Stomach (tissue), 9 donors: ENCODE data around the gene FAXC. TPM values are rescaled to one million over a fixed set of nuclear protein-coding genes. Genes with fewer than 3 reads are reported as not detected.
"Not testable (repeated sequence)": the region's sequence is repeated elsewhere in the genome, so short reads cannot be mapped to it uniquely, and the experiment has no call there.

Experiments used
- DNase-seq, 2 donors: peaks; one replicate each; pipeline versions ENCODE4 v3.0.0 to v3.0.0-alpha.2; 2013 to 2019
- H3K27ac ChIP-seq, 5 donors: fragments of 200-600 bp in 4 of 5; sonication (generic) in 4 of 5; one replicate each; pipeline ENCODE4 v1.5.1; 2013 to 2019; ENCODE audit warnings: mild to moderate bottlenecking in 1 of 5, moderate library complexity in 1 of 5
- H3K27me3 ChIP-seq, 3 donors: fragments of 200-600 bp; sonication (generic); one replicate each; pipeline ENCODE4 v1.5.1; 2017 to 2019; ENCODE audit warnings: mixed run types in 1 of 3
- H3K36me3 ChIP-seq, 4 donors: fragments of 200-600 bp; sonication (generic); 1 replicate in 3 of 4; 2 replicates in 1 of 4; pipeline ENCODE4 v1.5.1; 2016 to 2019
- H3K4me1 ChIP-seq, 4 donors: fragments of 200-600 bp; sonication (generic); one replicate each; pipeline ENCODE4 v1.5.1; 2016 to 2019
- H3K4me3 ChIP-seq, 4 donors: fragments of 200-600 bp; sonication (generic) in 3 of 4; one replicate each; pipeline ENCODE4 v1.5.1; 2016 to 2019; ENCODE audit warnings: mild to moderate bottlenecking in 1 of 4
- H3K9me3 ChIP-seq, 4 donors: fragments of 200-600 bp; sonication (generic); one replicate each; pipeline ENCODE4 v1.5.1; 2016 to 2019
- EP300 ChIP-seq: sonication (generic); formaldehyde crosslinking; IDR thresholded peaks from one replicate; pipeline ENCODE4 v1.6.1; 2017; ENCODE audit warnings: antibody characterized with exemption
- POLR2A ChIP-seq, 4 donors: fragments of 450-650 bp; IDR thresholded peaks; one replicate each; pipeline ENCODE4 v1.6.1; 2016; ENCODE audit warnings: antibody characterized with exemption in 4 of 4, control low read depth in 2 of 4, mild to moderate bottlenecking in 1 of 4, moderate library complexity in 1 of 4
- POLR2AphosphoS5 ChIP-seq, 3 donors: sonication (generic); formaldehyde crosslinking; IDR thresholded peaks; one replicate each; pipeline ENCODE4 v1.6.1; 2016; ENCODE audit warnings: antibody characterized with exemption in 3 of 3
- WGBS, 5 donors: extraction: QIAGEN DNeasy Blood & Tissue Kit in 3 of 5; methylation state at CpG; one replicate each; pipeline versions ENCODE4 v1.1.5 to v1.1.7; 2013 to 2018; 5-methylcytosine and 5-hydroxymethylcytosine counted together
- intact Hi-C: fragments of 100-400 bp; cut with DNase I; formaldehyde crosslinking; loops from one replicate; pipeline ENCODE4 v1.15.1; 2023; ENCODE audit warnings: low total_unique reads
- polyA plus RNA-seq, 3 donors: library from polyadenylated mRNA; stranded (reverse); fragments of 200-250 nt; gene quantifications; one replicate each; pipeline ENCODE4 v1.2.3, GENCODE V29; 2013
- total RNA-seq, 5 donors: library from RNA; depleted of rRNA; stranded (reverse); fragments of >200 nt; gene quantifications; one replicate each; pipeline versions ENCODE4 v1.1.0 to v1.2.3, GENCODE V29; 2014 to 2016
- TF ChIP-seq, protein P1 (sequence below), 7 experiments: fragments of 450-650 bp in 4 of 7; fragments of 200-600 bp in 3 of 7; sonication (generic) in 3 of 7; IDR thresholded peaks; one replicate each; pipeline ENCODE4 v1.5.1; 2016 to 2019; ENCODE audit warnings: antibody characterized with exemption in 7 of 7, control low read depth in 2 of 7, mild to moderate bottlenecking in 1 of 7
- donor health status: healthy with polysubstance abuse.
- donor health status: Bipolar disorder and iron deficiency.
- donor health status: healthy.

Gene FAXC
- total and polyA plus RNA-seq, 8 donors = 2.2 to 186 (median 7.7) TPM; not detected in 1

DNA sequence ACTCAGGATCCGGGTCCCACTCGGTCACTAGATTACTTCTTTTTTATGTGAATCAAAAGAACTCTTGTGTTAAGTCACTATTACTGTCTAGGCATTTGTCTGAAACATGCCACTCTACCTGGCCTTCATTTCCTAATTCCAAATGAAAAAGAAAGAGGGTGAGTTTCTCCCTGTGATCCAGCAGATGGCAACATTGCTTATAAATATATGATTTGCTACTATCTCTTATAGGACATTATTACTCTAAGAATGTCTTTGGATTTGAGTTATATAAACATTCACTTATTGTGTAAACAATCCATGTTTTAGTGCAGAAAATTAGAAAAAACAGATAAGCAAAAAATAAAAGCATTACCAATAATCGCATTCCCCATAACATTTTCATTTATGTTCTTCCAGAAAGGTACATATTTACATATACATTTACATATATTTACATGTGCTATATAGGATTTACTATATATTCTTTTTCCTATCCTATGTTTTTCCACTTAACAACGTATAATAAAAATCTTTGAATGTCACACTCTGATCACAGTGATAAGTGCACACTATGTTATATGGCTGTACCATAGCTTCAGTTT is 66.9 kb downstream of the FAXC start:
- Histone ChIP-seq H3K4me3 (no peak overlapping the region), H3K36me3 (peaks cover 0 to 18% (median 4%) of the 10 kb centered on the region in 4 donors), H3K4me1 (peaks cover 0 to 9% (median 0%) of the 10 kb centered on the region in 4 donors), H3K27me3 (no peaks in the 10 kb centered on the region), H3K27ac (no peak overlapping the region), H3K9me3 (no peaks in the 10 kb centered on the region)
- TF ChIP-seq, protein P1, sequence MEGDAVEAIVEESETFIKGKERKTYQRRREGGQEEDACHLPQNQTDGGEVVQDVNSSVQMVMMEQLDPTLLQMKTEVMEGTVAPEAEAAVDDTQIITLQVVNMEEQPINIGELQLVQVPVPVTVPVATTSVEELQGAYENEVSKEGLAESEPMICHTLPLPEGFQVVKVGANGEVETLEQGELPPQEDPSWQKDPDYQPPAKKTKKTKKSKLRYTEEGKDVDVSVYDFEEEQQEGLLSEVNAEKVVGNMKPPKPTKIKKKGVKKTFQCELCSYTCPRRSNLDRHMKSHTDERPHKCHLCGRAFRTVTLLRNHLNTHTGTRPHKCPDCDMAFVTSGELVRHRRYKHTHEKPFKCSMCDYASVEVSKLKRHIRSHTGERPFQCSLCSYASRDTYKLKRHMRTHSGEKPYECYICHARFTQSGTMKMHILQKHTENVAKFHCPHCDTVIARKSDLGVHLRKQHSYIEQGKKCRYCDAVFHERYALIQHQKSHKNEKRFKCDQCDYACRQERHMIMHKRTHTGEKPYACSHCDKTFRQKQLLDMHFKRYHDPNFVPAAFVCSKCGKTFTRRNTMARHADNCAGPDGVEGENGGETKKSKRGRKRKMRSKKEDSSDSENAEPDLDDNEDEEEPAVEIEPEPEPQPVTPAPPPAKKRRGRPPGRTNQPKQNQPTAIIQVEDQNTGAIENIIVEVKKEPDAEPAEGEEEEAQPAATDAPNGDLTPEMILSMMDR (IDR thresholded peaks at IDR 0.05) = peak in 2 of 7 experiments; percentile 29 to 30
- no peak for TF ChIP-seq POLR2A (IDR thresholded peaks at IDR 0.05)
- DNase-seq = peak in 1 of 2 donors; percentile 21
- intact Hi-C loops = no loop called here
- WGBS, 5 donors = 60 to 67% (median 61%) methylated on average over 4 of the region's 4 CpGs

DNA sequence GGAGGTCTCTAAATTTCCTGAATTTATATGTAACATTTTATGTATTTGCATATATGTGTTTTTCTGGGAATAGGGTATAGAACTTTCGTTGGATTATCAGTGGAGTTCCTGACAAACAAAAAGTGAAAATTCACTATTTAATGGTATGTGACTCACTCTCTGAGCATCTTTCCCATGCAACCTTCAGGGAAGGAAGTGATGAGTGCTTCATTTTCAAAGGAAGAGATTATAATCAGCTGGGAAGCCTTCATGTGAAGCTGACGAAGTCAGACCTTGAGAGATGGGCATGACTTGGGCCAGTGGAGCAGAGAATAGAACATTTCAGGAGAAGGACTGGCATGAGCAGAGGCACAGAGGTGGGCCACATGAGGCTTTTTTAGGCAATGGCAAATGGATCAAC is 72.7 kb downstream of the FAXC start:
- no peaks in the 10 kb centered on the region for H3K27me3 ChIP-seq
- no peak overlapping the region for H3K4me3 ChIP-seq
- H3K9me3 ChIP-seq = no peaks in the 10 kb centered on the region
- 44 to 67% (median 64%) methylated on average over 2 of the region's 2 CpGs for WGBS, 5 donors
- intact Hi-C loops = no loop called here
- no peak for DNase-seq
- H3K36me3 ChIP-seq = peaks cover 0 to 18% (median 4%) of the 10 kb centered on the region in 4 donors
- H3K4me1 ChIP-seq = no peaks in the 10 kb centered on the region
- H3K27ac ChIP-seq = no peak overlapping the region
- TF ChIP-seq POLR2AphosphoS5 (IDR thresholded peaks at IDR 0.05) (no peak), EP300 (no peak), POLR2A (IDR thresholded peaks at IDR 0.05) (no peak)
- TF ChIP-seq, protein P1 (IDR thresholded peaks at IDR 0.05) = no peak

DNA sequence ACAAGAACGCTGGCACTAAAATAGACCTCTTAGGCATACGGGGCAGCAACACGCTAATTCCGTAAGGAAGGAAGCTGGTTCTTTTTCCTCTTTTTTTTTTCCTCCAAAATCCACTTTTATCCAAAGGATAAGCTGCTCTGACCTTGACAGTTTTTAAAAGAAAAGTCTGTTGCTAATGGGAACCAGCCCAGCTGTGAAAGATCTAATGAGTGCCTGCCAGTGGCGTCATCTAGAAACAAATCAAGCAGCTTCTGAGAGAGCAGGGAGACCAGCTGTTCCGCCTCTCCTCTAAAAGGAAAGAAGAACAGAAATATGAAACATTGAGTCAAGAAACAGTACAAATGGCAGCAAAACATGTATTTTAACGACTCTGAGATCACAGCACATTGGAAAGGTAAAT is 78.6 kb downstream of the FAXC start:
- no peaks in the 10 kb centered on the region for H3K36me3 ChIP-seq
- WGBS, 5 donors = 55 to 70% (median 65%) methylated on average over 7 of the region's 7 CpGs
- H3K9me3 ChIP-seq = peaks cover 0 to 9% (median 0%) of the 10 kb centered on the region in 4 donors
- intact Hi-C loops = no loop called here
- H3K27me3 ChIP-seq = no peaks in the 10 kb centered on the region
- H3K27ac ChIP-seq = no peak overlapping the region
- peak overlapping the region in 1 of 4 donors; percentile 4 for H3K4me3 ChIP-seq
- no peak for TF ChIP-seq POLR2AphosphoS5 (IDR thresholded peaks at IDR 0.05)
- peak in 1 of 2 donors; percentile 76 for DNase-seq
- H3K4me1 ChIP-seq = peaks cover 0 to 4% (median 0%) of the 10 kb centered on the region in 4 donors

DNA sequence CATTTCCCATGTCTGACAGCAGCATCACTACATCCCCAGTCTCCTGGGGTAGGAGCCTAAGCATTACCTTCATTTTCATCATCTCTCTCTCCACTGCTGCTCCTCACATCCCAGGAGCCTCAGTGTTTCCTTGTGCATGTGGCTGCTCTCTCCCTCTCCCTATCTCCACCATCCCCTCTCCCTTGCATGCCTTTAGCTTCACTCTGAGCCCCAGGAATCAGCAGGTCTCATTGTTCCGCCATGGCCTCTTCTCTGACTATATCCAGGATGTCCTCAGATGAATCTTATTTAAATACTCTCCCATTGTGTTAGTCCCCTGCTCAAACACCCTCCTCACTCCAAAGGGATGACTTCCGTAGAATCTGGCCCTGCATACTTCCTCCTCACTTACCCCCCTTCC is 79.4 kb downstream of the FAXC start:
- TF ChIP-seq POLR2AphosphoS5 (IDR thresholded peaks at IDR 0.05) (no peak), EP300 (no peak), POLR2A (IDR thresholded peaks at IDR 0.05) (no peak)
- TF ChIP-seq, protein P1 (IDR thresholded peaks at IDR 0.05) = no peak
- intact Hi-C loops = no loop called here
- Histone ChIP-seq H3K27ac (no peak overlapping the region), H3K4me1 (peaks cover 0 to 4% (median 0%) of the 10 kb centered on the region in 4 donors), H3K27me3 (no peaks in the 10 kb centered on the region), H3K4me3 (no peak overlapping the region), H3K9me3 (peaks cover 0 to 9% (median 0%) of the 10 kb centered on the region in 4 donors), H3K36me3 (no peaks in the 10 kb centered on the region)
- DNase-seq = no peak
- WGBS, 5 donors = 66 to 87% (median 77%) methylated on average over 2 of the region's 2 CpGs

DNA sequence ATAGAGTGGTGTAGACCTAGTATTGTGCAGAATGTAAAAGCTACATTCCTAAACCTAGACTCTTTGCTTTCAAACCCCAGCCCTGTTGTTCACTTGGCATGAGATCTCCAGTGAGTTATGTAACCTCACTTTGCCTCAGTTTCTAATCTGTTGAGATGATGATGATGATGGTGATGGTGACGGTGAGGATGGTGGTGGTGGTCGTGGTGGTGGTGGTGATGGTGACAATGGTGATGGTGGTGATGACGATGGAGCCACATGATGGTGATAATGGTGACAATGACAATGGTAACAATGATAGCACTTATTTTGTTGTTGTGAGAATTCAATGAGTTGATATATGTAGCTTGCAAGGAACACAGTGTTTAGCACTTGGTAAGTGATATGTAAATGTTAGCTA is 80.3 kb downstream of the FAXC start:
- H3K4me3 ChIP-seq = no peak overlapping the region
- no peak overlapping the region for H3K27ac ChIP-seq
- TF ChIP-seq POLR2A (IDR thresholded peaks at IDR 0.05) = no peak
- no peak for TF ChIP-seq POLR2AphosphoS5 (IDR thresholded peaks at IDR 0.05)
- TF ChIP-seq, protein P1 (IDR thresholded peaks at IDR 0.05) = no peak
- TF ChIP-seq EP300 = no peak
- no peaks in the 10 kb centered on the region for H3K27me3 ChIP-seq
- no peaks in the 10 kb centered on the region for H3K36me3 ChIP-seq
- peaks cover 0 to 4% (median 0%) of the 10 kb centered on the region in 4 donors for H3K4me1 ChIP-seq
- no peak for DNase-seq
- intact Hi-C loops = no loop called here
- peaks cover 0 to 9% (median 0%) of the 10 kb centered on the region in 4 donors for H3K9me3 ChIP-seq
- whole genome bisulfite sequencing, 5 donors = 65 to 91% (median 72%) methylated on average over 3 of the region's 3 CpGs

DNA sequence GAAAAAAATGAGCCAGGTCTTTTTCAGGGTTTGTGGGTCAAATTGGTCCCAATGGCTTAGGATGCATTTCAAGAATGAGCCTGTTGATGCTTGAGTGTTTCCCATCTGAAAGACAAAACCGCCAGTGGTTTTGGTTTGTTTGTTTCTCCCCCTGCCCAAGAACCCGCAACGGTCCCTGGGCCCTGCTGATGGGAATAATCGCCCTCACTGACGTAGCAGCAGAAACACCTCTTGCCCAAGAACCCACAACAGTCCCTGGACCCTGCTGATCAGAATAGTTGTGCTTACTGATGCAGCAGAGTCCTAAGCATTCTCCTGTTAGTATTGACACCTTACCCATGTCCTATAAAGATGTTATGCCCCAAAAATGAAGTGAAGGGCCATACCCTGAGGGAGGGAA is 82.5 kb downstream of the FAXC start:
- WGBS, 5 donors = 81 to 94% (median 85%) methylated on average over 5 of the region's 5 CpGs
- not testable (repeated sequence) for H3K27ac ChIP-seq, H3K27me3 ChIP-seq

DNA sequence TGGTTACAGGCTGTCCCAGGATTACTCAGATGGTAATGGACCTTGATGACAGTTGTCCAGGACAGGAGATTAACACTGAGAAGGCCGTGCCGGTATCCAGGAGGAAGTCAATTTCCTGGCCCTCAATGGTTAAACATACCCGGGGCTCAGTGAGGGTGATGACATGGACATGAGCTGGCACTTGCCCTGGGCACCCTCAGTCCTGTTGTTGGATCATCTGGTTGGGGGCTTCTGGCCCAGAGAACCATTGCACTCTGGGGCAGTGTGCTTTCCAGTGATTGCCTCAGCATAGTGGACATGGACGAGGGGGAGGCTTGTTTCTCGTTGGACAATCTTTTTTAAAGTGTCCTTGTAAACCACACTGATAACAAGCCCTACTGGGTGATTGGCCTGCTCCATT is 84.0 kb downstream of the FAXC start:
- 86 to 90% (median 88%) methylated on average over 5 of the region's 5 CpGs for WGBS, 5 donors

More for the DNA sequence above, 82.5 kb downstream of the FAXC start:
- intact Hi-C loops, DNase-seq, H3K4me3 ChIP-seq, H3K9me3 ChIP-seq, H3K4me1 ChIP-seq, H3K36me3 ChIP-seq: not testable (repeated sequence)

More for the DNA sequence above, 84.0 kb downstream of the FAXC start:
- H3K4me3 ChIP-seq, H3K4me1 ChIP-seq, intact Hi-C loops, H3K27ac ChIP-seq, DNase-seq, H3K36me3 ChIP-seq, H3K27me3 ChIP-seq, H3K9me3 ChIP-seq: not testable (repeated sequence)
